Kidney (tissue), 14 donors: ENCODE results near the gene EEF1AKMT1. TPM values are rescaled to one million over a fixed set of nuclear protein-coding genes. Genes with fewer than 3 reads are reported as not detected.

Experiments
- DNase-seq, 5 donors: peaks; one replicate each; pipeline ENCODE4 v3.0.0-alpha.2; 2013 to 2020
- FAIRE-seq: peaks from 2 replicates; lab custom pipeline; 2012; peaks lifted over from hg19 to GRCh38; lab: Jason Lieb, UNC
- H3K27ac ChIP-seq, 2 donors: one replicate each; pipeline ENCODE4 v1.7.0; 2013; ENCODE audit warnings: low read depth in 2 of 2, low read length in 2 of 2, inconsistent platforms in 1 of 2
- H3K27me3 ChIP-seq: one replicate; pipeline ENCODE4 v1.7.1; 2013; ENCODE audit warnings: low read length, inconsistent platforms; ENCODE audit not compliant: control insufficient read depth, insufficient read depth
- H3K36me3 ChIP-seq, 3 donors: one replicate each; pipeline versions ENCODE4 v1.7.0 to v1.7.1; 2013; ENCODE audit warnings: low read length in 3 of 3, control low read depth in 1 of 3, inconsistent platforms in 1 of 3; ENCODE audit not compliant: insufficient read depth in 3 of 3, control insufficient read depth in 2 of 3
- H3K4me1 ChIP-seq, 3 donors: one replicate each; pipeline versions ENCODE4 v1.7.0 to v1.7.1; 2013; ENCODE audit warnings: low read length in 3 of 3, inconsistent platforms in 1 of 3, low read depth in 1 of 3; ENCODE audit not compliant: control insufficient read depth in 2 of 3, insufficient read depth in 2 of 3
- H3K4me3 ChIP-seq, 3 donors: one replicate each; pipeline versions ENCODE4 v1.7.0 to v1.8.1; 2013; ENCODE audit warnings: low read length in 3 of 3, control low read depth in 1 of 3, inconsistent platforms in 1 of 3
- H3K9ac ChIP-seq, 3 donors: one replicate each; pipeline versions ENCODE4 v1.7.0 to v1.7.1; 2013; ENCODE audit warnings: low read length in 3 of 3, control low read depth in 1 of 3, inconsistent platforms in 1 of 3
- H3K9me3 ChIP-seq, 3 donors: one replicate each; pipeline versions ENCODE4 v1.7.0 to v1.7.1; 2013; ENCODE audit warnings: low read length in 3 of 3, control low read depth in 1 of 3, inconsistent platforms in 1 of 3; ENCODE audit not compliant: control insufficient read depth in 2 of 3, insufficient read depth in 1 of 3
- CTCF ChIP-seq: IDR thresholded peaks from 3 replicates; pipeline ENCODE4 v1.5.1; 2012; ENCODE audit warnings: mild to moderate bottlenecking, moderate library complexity, borderline replicate concordance; ENCODE audit not compliant: insufficient read depth; ENCODE audit errors: extremely low read depth
- intact Hi-C: fragments of 100-400 bp; cut with DNase I; formaldehyde crosslinking; loops from one replicate; pipeline ENCODE4 v1.11.1; 2022
- polyA plus RNA-seq: library from polyadenylated mRNA; stranded (reverse); fragments of 350-450 nt; fragmentation: Illumina TruSeq; extraction: RNeasy Lipid Tissue Mini Kit (QIAGEN cat#74804); gene quantifications from one replicate; pipeline ENCODE4 v1.2.3, GENCODE V29; 2014; ENCODE audit warnings: low read depth, low replicate concordance; ENCODE audit not compliant: insufficient read depth
- total RNA-seq: library from RNA; stranded (reverse); fragmentation: NEBNext Ultra II Directional; extraction: Animal tissue kit (Norgen Biotek cat#: 25700); gene quantifications from one replicate; pipeline ENCODE4 v1.2.1, GENCODE V29; 2021
- donor health status: control.
- donor health status: control.
- donor health status: control.
- donor health status: control.
- donor health status: control.
- donor health status: DM: yes; HTN: yes; CAD: no.
- donor health status: Normal renal cell carcinoma (clear cell type).

The EEF1AKMT1 gene
- total and polyA plus RNA-seq, 2 donors from 2014 or later, result 10.7 to 16.6 TPM

GRCh38 chr13:20767309-20767943, 6.3 kb downstream of the EEF1AKMT1 start:
- Histone ChIP-seq H3K4me1 (peaks cover 0 to 1% (median under 1%) of the 10 kb centered on the region in 3 donors), H3K9ac (no peak overlapping the region), H3K36me3 (no peaks in the 10 kb centered on the region), H3K4me3 (no peak overlapping the region), H3K9me3 (peaks cover 0 to 1% (median 0%) of the 10 kb centered on the region in 3 donors), H3K27ac (no peak overlapping the region), H3K27me3 (no peaks in the 10 kb centered on the region)
- no peak for TF ChIP-seq CTCF
- FAIRE-seq (no peak), DNase-seq (no peak)
- intact Hi-C loops, result no loop called here

- TF ChIP-seq CTCF, result no peak
- H3K9ac ChIP-seq, result no peak overlapping the region
- peaks cover 0 to 4% (median 0%) of the 10 kb centered on the region in 3 donors for H3K9me3 ChIP-seq
- FAIRE-seq, result no peak
- no peaks in the 10 kb centered on the region for H3K27me3 ChIP-seq
- H3K4me3 ChIP-seq, result no peak overlapping the region
- no peaks in the 10 kb centered on the region for H3K36me3 ChIP-seq
- H3K4me1 ChIP-seq, result no peaks in the 10 kb centered on the region
- intact Hi-C loops, result no loop called here
- no peak overlapping the region for H3K27ac ChIP-seq
- DNase-seq, result no peak
These were observed 12.9 kb downstream of the EEF1AKMT1 start for GRCh38 chr13:20760872-20761271.

GRCh38 chr13:20754009-20754408, 19.8 kb downstream of the EEF1AKMT1 start:
- Histone ChIP-seq H3K27me3 (no peaks in the 10 kb centered on the region), H3K27ac (no peak overlapping the region), H3K4me3 (no peak overlapping the region), H3K36me3 (no peaks in the 10 kb centered on the region), H3K9ac (no peak overlapping the region), H3K4me1 (no peaks in the 10 kb centered on the region), H3K9me3 (peaks cover 0 to 11% (median 0%) of the 10 kb centered on the region in 3 donors)
- DNase-seq (no peak), FAIRE-seq (no peak)
- no peak for TF ChIP-seq CTCF
- intact Hi-C loops, result no loop called here
